Measurements from ENCODE around the gene PARP6.

The PARP6 gene

GRCh38 chr15:72272213-72272996, at the start of gene PARP6:
PARP6 (minus strand) TSS chr15:72272554; CDS start chr15:72267477, 5,077 bp downstream.
- DNase-seq, result peak; percentile 99

- DNase-seq, result peak; percentile 89
Observed at GRCh38 chr15:72319985-72320671, 47.8 kb upstream of the PARP6 start, which contains the start of gene CELF6. CELF6 (minus strand) TSS chr15:72320157; CDS start chr15:72319874, 283 bp downstream.

DNA sequence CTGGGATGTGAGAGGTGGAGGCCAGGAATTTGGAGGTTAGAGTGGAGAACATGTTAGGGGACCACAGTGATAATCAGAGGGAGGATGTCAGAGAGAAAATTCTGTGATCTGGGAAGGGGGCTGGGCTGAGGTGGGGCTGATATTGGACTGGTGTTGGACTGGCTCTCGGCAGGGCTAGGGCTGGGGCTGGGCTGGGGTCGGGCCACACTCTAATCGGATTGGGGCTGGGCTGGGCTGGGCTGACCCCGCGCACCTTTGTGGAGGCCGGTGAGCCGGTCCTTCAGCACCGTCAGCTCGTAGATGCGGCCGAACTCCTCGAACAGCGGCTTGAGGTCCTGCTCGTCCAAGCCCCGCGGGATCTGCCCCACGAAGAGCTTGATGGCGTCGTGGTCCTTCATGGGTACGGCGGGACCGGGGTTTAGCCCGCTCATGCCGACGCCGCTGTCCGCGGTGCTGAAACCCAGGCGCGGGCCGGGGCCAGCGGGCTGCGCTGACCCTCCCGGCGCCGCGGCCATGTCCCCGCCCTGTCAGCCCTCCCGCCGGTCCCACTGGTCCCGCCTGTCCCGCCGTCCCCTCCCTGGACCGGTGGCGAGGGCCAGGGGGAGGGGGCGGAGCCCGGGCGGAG, 47.1 kb upstream of the PARP6 start:
- DNase-seq, result peak; percentile 45

DNA sequence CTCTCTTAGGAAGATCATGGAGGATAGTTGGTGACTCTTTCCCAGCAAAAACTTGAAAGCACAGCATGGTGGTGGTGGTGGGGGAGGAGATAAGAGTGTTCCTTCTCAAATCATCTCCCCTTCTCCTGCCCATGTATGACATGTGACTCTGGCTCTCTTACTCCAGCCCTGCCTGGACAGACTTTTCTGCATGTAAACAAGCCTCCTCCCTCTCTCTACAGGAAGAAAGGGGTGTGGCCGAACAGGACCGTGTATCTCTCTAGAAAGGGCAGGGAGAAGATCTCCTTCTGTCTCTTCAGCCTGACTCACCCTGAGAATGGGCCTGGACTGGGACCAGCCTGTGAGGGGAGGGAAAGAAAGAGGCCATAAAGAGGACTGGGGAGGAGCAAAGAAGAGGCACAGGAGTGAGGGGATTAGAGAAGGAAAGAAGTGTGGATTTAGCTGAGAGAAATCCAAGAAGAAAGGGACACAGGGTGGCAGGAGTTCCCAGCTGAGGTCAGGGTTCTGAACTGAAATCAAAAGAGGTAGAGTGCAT, 46.1 kb upstream of the PARP6 start:
- no peak for DNase-seq

- no peak for DNase-seq
Observed at GRCh38 chr15:72315706-72316370, 43.5 kb upstream of the PARP6 start.

GRCh38 chr15:72313881-72314280, 41.5 kb upstream of the PARP6 start:
- DNase-seq, result no peak

- no peak for DNase-seq
Observed at GRCh38 chr15:72313448-72313840, 41.1 kb upstream of the PARP6 start.

- peak; percentile 70 for DNase-seq
Observed at GRCh38 chr15:72312605-72313447, 40.5 kb upstream of the PARP6 start.

DNA sequence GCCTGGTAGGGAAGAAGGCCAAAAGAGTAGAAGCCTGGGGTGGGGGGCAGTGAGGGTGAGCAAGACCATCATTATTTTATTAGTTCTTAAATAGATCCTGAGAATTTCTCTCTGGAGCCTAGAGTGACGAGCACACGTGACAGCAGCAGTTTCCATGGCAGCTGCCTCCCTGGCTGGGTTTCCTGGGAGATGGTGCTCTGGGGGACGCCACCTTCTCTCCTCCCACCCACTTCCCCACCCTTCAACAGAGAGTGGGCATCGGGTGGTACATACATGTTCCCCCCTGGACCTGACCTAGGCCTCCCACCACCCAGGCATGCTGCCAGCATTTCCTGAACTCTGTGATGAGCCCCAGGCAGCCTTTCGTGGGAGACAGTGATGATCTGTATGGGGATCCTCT, 34.7 kb upstream of the PARP6 start:
- DNase-seq, result no peak

DNA sequence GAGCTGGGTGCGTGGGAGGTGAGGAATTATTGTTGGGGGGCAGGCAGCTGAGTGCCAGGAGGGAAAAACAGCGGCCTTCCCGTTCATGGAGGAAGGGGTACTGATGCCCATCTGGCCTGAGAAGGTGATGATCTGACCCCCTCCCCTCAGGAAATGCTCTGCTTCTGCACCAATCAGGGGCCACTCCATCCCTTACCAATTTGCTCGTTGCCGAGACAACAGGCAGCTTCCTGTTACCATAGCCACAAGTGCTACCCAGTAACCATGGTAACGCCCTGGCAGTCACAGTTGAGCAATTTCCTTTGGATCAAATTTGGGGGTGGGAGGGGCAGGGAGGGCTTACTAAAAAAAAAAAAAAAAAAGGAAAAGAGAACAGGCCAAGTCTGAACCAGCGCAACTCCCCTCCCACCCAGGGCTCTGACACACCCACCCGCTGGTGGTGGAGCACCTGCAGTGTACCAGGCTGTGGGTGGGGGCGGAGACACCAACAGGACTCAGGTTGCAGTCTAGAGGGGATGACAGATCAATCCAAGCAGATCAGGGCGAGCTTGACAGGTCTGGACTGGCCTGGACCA, 33.9 kb upstream of the PARP6 start:
- DNase-seq, result peak; percentile 84

GRCh38 chr15:72304596-72304995, 32.2 kb upstream of the PARP6 start:
- DNase-seq, result no peak

GRCh38 chr15:72302955-72303354, 30.6 kb upstream of the PARP6 start:
- no peak for DNase-seq

- no peak for DNase-seq
Observed at GRCh38 chr15:72289597-72290325, 17.4 kb upstream of the PARP6 start.

DNA sequence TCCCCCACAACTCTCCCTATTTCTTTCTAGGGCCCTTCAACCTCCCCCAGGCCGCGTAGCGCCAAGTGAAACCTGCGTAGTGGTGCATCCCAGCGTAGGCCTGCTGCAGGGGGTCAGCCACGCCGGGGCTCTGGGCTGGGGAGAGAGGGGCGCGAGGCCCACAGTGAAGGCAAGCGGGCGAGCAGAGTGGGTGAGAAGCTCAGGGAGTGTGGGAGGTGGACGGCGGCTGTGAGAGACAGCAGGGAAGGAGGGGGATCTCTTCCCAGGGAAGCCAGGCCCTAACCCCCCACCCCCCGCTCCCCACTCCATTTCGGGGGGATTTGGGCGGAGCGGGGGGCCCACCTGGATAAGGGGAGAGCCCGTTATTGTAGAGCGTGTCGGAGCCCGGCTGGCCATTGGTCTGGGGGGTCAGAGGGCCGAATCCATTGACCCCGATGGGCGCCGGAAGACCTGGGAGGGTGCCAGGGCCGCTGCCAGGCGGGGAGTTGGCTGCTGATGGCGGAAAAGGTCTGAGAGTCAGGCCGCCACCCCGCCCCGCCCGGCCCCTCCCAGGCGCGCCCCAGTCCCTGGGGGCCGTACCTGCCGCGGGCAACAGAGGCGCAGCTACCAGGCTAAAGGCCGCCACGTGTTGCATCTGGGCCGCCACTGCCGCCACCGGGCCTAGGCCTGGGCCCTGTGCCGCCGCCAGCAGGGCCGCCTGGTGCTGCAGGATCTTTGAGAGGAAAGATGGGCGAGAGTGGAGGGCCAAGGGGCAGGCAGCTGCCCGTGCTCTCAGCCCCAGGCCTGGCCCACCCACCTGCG, 16.6 kb upstream of the PARP6 start:
- DNase-seq, result no peak

DNA sequence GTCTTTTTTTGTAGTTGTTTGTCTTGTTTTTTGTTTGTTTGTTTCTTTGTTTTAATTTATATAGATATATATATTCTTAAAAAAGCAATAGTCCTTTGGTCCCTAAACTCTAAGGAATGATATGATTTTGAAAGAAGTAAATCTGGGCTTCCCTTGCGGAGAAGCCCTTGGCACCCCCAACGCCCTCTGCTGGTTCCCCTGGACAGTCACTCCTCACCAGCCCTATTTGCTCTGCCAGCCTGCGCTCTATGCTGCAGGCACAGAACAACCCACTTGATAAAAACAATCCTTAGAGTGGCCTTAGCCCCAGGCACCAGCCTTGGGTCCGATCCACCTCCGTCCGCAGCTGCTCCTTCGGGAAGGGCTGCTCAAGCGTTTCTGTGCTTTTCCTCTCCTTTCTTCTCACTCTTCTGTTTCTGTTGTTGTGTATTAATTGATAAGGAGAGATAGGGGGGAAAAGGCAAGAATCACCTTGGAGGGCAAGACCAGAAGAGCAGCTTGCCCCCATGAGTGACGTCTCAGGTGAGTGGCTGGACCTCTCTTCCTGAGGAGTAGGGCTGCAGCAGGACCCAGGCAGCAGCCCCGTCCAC, 13.7 kb upstream of the PARP6 start:
- peak; percentile 52 for DNase-seq

DNA sequence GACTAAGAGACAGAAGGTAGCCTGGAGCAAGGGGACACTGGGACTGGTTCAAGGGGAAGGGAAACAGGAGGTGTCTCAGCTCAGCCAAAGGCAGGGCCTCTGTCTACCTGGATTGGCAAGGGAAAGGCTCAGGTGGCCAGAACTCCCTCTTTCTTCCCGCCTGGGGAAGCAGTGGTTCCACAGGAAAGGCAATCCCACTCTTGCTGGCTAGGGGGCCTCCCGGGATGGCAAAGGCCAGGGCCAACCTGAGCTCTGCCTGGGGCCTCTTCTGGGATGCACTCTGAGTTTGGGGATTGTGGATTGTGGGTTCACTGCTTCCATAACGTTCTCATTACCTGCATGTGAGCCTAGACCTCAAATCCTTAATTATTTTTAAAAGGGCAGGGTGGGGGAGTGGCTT, 13.0 kb upstream of the PARP6 start:
- DNase-seq, result no peak

- DNase-seq, result no peak
Observed at GRCh38 chr15:72284781-72285180, 12.4 kb upstream of the PARP6 start.

DNA sequence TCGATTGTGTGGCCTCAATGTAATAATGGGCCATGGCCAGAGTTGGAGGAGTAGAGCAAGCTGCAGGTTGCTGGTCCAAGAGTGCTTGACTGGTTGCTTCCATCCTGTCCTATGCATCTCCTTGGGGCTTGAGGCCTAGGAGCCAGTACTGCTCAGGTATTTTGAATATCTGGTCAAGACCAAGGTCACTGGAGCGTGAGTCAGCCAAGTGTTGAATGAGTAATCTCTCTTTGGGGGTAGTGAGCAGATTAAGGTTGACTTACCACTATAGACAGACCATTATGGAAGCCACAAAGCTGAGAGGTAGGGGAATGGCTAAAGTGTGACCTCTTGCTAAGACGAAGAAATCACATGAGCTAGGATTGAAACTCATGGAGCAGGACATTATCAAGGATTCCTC, 9.4 kb upstream of the PARP6 start:
- no peak for DNase-seq

- no peak for DNase-seq
Observed at GRCh38 chr15:72280751-72281150, 8.4 kb upstream of the PARP6 start.

DNA sequence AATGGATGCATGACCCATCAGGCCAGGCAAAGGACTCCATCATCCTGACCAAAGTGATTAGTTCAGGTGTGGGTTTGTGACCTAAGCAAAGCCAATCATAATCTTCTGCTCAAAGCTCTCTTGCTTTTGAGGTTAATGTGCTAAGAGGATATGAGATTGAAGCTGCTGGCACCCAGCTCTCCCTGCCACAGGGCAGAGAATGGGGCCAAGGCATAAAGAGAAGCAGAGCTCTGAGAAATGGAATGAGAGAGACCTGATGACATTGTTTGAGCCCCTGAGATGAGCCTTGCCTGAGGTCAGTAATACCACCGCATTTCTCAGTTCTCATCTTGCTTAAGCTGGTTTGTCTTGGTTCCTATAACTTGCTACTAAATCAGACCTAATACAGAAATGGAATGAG, 6.4 kb upstream of the PARP6 start:
- no peak for DNase-seq

All from CD4-positive, alpha-beta T cell treated with Interleukin-17A for 1 hour (primary cell).